ENCODE data around the gene TRIM63. TPM values are rescaled to one million over a fixed set of nuclear protein-coding genes. Genes with fewer than 3 reads are reported as not detected.

TRIM63 gene
- polyA plus RNA-seq, 2 of the 4 experiments (the other 2 are of a cell fraction): not detected

DNA sequence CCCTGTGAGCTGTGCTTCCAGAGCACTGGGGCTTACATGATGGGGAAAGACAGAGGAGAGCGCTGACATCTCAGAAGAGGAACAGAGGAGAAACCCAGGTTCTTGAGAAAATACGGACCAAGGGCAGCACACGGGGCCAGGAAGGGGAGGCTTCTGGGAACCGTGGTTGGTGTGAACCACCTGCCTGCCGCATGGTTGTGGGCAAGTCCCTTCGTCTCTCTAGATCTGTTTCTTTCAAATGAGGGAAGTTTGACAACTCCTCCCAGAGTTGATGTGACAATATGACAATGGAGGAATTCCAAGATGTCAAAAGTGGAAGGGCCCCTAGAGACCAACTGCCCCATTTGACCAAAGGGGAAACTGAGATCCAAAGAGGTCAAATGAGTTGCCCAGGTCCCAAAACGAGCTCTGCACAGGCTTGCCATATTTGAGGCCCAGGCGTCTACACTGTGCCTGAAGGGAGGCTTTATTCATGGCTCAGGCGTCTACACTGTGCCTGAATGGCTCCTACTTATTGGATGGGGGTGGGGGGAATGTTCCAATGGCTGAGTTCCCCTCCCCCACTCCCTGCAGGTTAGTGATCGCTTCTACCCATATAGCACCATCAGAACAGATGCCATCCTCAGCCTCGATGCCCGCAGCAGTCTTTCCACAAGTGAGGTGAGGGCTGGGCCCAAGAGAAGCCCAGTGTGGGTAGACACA is 34.6 kb downstream of the TRIM63 start:
- WGBS (ENCODE audit: missing lambda C conversion rate): 64% methylated on average over 9 of the region's 12 CpGs
- TF ChIP-seq, protein P1, sequence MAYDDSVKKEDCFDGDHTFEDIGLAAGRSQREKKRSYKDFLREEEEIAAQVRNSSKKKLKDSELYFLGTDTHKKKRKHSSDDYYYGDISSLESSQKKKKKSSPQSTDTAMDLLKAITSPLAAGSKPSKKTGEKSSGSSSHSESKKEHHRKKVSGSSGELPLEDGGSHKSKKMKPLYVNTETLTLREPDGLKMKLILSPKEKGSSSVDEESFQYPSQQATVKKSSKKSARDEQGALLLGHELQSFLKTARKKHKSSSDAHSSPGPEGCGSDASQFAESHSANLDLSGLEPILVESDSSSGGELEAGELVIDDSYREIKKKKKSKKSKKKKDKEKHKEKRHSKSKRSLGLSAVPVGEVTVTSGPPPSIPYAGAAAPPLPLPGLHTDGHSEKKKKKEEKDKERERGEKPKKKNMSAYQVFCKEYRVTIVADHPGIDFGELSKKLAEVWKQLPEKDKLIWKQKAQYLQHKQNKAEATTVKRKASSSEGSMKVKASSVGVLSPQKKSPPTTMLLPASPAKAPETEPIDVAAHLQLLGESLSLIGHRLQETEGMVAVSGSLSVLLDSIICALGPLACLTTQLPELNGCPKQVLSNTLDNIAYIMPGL (CRISPR knock-in tag; IDR thresholded peaks at IDR 0.05; ENCODE audit: borderline replicate concordance): no peak
- TF ChIP-seq JUN (IDR thresholded peaks at IDR 0.05): no peak
- TF ChIP-seq BHLHE40 (IDR thresholded peaks at IDR 0.05; ENCODE audit: low read depth, low read length): no peak
- no peak for TF ChIP-seq NFE2L2 (conservative IDR thresholded peaks at IDR 0.05; ENCODE audit: low read length)
- TF ChIP-seq, protein P2, sequence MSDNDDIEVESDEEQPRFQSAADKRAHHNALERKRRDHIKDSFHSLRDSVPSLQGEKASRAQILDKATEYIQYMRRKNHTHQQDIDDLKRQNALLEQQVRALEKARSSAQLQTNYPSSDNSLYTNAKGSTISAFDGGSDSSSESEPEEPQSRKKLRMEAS (IDR thresholded peaks at IDR 0.05): no peak
- TF ChIP-seq SMC3 (IDR thresholded peaks at IDR 0.05): no peak
- no peak for TF ChIP-seq ESRRA (IDR thresholded peaks at IDR 0.05; ENCODE audit: borderline replicate concordance, low read length)
- no peak for TF ChIP-seq EHF (CRISPR knock-in tag; IDR thresholded peaks at IDR 0.05)
- no peak for TF ChIP-seq KDM5A (IDR thresholded peaks at IDR 0.05)
- TF ChIP-seq ZC3H11A (IDR thresholded peaks at IDR 0.05): no peak
- TF ChIP-seq, protein P3, sequence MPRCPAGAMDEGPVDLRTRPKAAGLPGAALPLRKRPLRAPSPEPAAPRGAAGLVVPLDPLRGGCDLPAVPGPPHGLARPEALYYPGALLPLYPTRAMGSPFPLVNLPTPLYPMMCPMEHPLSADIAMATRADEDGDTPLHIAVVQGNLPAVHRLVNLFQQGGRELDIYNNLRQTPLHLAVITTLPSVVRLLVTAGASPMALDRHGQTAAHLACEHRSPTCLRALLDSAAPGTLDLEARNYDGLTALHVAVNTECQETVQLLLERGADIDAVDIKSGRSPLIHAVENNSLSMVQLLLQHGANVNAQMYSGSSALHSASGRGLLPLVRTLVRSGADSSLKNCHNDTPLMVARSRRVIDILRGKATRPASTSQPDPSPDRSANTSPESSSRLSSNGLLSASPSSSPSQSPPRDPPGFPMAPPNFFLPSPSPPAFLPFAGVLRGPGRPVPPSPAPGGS (IDR thresholded peaks at IDR 0.05): no peak
- no peak for TF ChIP-seq TFCP2L1 (CRISPR knock-in tag; IDR thresholded peaks at IDR 0.05)
- no peak for TF ChIP-seq FOSB (CRISPR knock-in tag; IDR thresholded peaks at IDR 0.05)
- TF ChIP-seq, protein P4, sequence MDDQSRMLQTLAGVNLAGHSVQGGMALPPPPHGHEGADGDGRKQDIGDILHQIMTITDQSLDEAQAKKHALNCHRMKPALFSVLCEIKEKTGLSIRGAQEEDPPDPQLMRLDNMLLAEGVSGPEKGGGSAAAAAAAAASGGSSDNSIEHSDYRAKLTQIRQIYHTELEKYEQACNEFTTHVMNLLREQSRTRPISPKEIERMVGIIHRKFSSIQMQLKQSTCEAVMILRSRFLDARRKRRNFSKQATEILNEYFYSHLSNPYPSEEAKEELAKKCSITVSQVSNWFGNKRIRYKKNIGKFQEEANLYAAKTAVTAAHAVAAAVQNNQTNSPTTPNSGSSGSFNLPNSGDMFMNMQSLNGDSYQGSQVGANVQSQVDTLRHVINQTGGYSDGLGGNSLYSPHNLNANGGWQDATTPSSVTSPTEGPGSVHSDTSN (IDR thresholded peaks at IDR 0.05): no peak
- no peak for TF ChIP-seq HOXA7 (CRISPR knock-in tag; IDR thresholded peaks at IDR 0.05)
- TF ChIP-seq JUNB (IDR thresholded peaks at IDR 0.05): no peak
- TF ChIP-seq CBX8 (IDR thresholded peaks at IDR 0.05): no peak
- TF ChIP-seq TP53 (CRISPR knock-in tag; IDR thresholded peaks at IDR 0.05): no peak
- TF ChIP-seq GATA3 (IDR thresholded peaks at IDR 0.05; ENCODE audit: borderline replicate concordance): no peak
- no peak for TF ChIP-seq POLR2AphosphoS2 (conservative IDR thresholded peaks at IDR 0.05; ENCODE audit: low read length)
- ChIA-PET POLR2A (no interaction called here), CTCF (interaction anchor here (0.9 kb wide), 1 partner anchor 13 kb away, joined by 3 read pairs; no protein-coding TSS in a partner anchor)
- Histone ChIP-seq H3K4me1 (peaks cover 11% of the 10 kb centered on the region), H3K27ac (no peak overlapping the region), H3K4me2 (no peak overlapping the region), H3K9me3 (no peaks in the 10 kb centered on the region), H3K4me3 (no peak overlapping the region)
- ATAC-seq (no peak), DNase-seq (ENCODE audit: low read depth in 1 of 2, low spot score in 1 of 2) (no peak), FAIRE-seq (no peak)

DNA sequence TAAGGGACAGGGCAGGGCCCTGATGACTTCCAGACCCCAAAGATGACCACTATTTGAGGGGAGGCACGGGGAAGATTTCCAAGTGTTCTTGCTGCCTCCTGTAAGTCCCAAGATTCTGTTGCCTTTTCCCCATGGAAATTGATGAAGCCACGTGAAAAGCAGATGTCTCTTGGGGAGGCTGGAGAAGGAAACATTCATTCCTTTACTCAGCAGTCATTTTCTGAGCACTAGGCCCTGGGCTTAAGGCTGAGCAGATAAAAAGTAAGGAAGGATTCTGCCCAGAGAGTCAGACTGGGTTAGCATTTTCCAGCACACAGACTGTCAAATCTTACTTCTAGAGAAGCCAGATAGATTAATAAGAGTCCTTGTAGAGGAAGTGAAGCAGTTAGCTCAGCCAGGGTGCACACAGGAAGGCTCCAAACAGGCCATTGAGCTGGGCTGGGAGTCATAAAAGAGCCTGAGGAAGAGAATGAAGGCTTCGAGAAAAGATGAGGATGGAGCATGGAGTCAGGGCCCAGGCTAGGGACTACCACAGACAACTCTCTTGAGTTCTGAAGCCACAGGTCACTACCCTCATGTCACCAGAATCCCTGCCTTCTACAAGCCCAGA is 35.7 kb downstream of the TRIM63 start:
- H3K9me3 ChIP-seq: no peaks in the 10 kb centered on the region
- DNase-seq (ENCODE audit: low read depth in 1 of 2, low spot score in 1 of 2): no peak
- H3K27ac ChIP-seq: no peak overlapping the region
- ChIA-PET CTCF (interaction anchor here (1.8 kb wide), 1 partner anchor 113 kb away, joined by 5 read pairs; no protein-coding TSS in a partner anchor), POLR2A (no interaction called here)
- H3K4me1 ChIP-seq: peaks cover 9% of the 10 kb centered on the region
- 63% methylated on average over 3 of the region's 3 CpGs for WGBS (ENCODE audit: missing lambda C conversion rate)
- no peak for FAIRE-seq
- ATAC-seq: no peak
- no peak overlapping the region for H3K4me3 ChIP-seq
- H3K4me2 ChIP-seq: no peak overlapping the region
- TF ChIP-seq RNF2 (IDR thresholded peaks at IDR 0.05; ENCODE audit: borderline replicate concordance, low read depth) (no peak), FOXS1 (CRISPR knock-in tag; IDR thresholded peaks at IDR 0.05) (no peak), ESRRA (IDR thresholded peaks at IDR 0.05; ENCODE audit: borderline replicate concordance, low read length) (no peak), KDM5A (IDR thresholded peaks at IDR 0.05) (no peak), HOXB5 (CRISPR knock-in tag; IDR thresholded peaks at IDR 0.05) (no peak), RCOR1 (IDR thresholded peaks at IDR 0.05; ENCODE audit: low read depth, low read length) (no peak), NPAS2 (CRISPR knock-in tag; IDR thresholded peaks at IDR 0.05; ENCODE audit: borderline replicate concordance) (no peak), EP300 (IDR thresholded peaks at IDR 0.05) (no peak)
- TF ChIP-seq, protein P5, sequence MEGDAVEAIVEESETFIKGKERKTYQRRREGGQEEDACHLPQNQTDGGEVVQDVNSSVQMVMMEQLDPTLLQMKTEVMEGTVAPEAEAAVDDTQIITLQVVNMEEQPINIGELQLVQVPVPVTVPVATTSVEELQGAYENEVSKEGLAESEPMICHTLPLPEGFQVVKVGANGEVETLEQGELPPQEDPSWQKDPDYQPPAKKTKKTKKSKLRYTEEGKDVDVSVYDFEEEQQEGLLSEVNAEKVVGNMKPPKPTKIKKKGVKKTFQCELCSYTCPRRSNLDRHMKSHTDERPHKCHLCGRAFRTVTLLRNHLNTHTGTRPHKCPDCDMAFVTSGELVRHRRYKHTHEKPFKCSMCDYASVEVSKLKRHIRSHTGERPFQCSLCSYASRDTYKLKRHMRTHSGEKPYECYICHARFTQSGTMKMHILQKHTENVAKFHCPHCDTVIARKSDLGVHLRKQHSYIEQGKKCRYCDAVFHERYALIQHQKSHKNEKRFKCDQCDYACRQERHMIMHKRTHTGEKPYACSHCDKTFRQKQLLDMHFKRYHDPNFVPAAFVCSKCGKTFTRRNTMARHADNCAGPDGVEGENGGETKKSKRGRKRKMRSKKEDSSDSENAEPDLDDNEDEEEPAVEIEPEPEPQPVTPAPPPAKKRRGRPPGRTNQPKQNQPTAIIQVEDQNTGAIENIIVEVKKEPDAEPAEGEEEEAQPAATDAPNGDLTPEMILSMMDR (IDR thresholded peaks at IDR 0.05): no peak
- TF ChIP-seq, protein P2 (IDR thresholded peaks at IDR 0.05): no peak
- TF ChIP-seq, protein P6, sequence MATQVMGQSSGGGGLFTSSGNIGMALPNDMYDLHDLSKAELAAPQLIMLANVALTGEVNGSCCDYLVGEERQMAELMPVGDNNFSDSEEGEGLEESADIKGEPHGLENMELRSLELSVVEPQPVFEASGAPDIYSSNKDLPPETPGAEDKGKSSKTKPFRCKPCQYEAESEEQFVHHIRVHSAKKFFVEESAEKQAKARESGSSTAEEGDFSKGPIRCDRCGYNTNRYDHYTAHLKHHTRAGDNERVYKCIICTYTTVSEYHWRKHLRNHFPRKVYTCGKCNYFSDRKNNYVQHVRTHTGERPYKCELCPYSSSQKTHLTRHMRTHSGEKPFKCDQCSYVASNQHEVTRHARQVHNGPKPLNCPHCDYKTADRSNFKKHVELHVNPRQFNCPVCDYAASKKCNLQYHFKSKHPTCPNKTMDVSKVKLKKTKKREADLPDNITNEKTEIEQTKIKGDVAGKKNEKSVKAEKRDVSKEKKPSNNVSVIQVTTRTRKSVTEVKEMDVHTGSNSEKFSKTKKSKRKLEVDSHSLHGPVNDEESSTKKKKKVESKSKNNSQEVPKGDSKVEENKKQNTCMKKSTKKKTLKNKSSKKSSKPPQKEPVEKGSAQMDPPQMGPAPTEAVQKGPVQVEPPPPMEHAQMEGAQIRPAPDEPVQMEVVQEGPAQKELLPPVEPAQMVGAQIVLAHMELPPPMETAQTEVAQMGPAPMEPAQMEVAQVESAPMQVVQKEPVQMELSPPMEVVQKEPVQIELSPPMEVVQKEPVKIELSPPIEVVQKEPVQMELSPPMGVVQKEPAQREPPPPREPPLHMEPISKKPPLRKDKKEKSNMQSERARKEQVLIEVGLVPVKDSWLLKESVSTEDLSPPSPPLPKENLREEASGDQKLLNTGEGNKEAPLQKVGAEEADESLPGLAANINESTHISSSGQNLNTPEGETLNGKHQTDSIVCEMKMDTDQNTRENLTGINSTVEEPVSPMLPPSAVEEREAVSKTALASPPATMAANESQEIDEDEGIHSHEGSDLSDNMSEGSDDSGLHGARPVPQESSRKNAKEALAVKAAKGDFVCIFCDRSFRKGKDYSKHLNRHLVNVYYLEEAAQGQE (IDR thresholded peaks at IDR 0.05): no peak
